ENCODE measurements around the gene ST3GAL3.

Gene ST3GAL3

GRCh38 chr1:43856188-43856587 lies 148.9 kb downstream of the ST3GAL3 start:
- no peak for DNase-seq

- no peak for DNase-seq
These were observed 149.8 kb downstream of the ST3GAL3 start for GRCh38 chr1:43857163-43857562.

- no peak for DNase-seq
These were observed 151.0 kb downstream of the ST3GAL3 start for GRCh38 chr1:43858324-43858723.

- DNase-seq: no peak
These were observed 154.0 kb downstream of the ST3GAL3 start for GRCh38 chr1:43861337-43861736.

DNA sequence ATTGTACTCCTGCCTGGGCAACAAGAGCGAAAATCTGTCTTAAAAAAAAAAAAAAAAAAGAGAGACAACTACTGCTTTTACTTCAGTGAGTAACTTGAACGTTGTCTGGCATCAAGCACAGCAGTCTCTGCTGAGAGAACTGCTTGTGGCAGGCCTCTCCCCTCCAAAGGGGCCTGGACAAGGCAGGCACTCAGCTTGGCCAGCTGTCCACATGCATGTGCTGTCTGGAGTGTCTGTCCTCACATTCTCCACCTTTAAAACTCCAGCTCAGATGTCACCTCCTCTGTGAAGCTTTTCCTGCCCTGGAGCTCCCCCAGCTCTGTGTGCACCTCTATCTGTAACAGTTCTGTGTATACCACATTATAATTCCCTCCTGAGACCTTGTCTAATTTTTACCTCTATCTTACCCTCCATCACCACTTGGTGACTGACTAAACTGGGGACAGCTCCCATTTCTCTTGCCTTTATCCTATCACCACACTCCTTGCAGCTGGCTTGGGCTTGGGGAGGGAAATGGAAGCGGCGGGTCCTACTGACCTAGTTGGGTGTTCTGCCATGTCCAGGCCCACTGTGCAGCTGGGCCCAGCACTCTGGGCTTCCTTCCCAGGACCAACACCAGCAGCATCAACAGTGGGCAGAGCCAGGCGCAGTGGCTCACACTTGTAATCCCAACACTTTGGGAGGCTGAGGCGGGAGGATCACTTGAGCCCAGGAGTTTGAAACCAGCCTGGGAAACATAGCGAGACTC lies 154.8 kb downstream of the ST3GAL3 start:
- DNase-seq: no peak

DNA sequence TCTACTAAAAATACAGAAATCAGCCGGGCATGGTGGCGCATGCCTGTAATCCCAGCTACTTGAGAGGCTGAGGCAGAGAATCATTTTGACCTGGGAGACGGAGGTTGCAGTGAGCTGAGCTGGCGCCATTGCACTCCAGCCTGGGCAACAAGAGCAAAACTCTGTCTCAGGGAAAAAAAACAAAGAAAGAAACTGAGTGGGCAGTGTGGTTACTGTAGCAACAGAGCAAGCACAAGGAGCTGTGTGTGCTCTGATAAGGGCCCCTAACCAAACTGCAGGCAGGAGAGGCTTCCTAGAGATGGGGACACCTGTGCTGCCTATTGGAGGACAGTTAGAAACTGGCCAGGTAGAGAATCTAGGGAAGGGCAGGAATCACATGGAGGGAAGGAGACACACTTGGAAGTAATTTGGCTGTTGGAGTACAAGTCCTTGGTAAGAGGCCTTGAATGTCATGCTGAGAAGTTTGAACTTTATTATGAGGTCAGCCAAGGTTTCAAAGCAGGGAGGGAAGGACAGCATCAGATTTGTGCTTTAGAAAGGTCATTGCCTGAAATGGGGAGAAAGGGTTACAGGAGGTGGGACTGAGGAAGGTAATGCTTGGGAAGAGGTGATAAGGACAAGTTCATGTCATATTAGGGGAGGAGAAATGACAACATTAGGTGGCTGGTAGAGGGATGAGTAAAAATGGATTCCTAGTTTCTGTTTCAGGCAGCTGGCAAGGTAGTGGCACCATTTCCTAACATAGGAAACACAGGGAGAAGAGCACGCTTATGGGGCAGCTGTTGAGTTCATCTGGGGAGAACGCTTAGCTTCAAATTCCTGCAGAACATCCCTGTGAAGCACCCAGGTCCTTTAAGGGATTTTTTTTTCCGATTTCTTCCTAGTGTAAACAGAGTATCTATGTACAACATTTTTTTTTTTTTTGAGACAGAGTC lies 157.0 kb downstream of the ST3GAL3 start:
- DNase-seq: no peak

- DNase-seq: no peak
These were observed 158.9 kb downstream of the ST3GAL3 start for GRCh38 chr1:43866201-43866600.

DNA sequence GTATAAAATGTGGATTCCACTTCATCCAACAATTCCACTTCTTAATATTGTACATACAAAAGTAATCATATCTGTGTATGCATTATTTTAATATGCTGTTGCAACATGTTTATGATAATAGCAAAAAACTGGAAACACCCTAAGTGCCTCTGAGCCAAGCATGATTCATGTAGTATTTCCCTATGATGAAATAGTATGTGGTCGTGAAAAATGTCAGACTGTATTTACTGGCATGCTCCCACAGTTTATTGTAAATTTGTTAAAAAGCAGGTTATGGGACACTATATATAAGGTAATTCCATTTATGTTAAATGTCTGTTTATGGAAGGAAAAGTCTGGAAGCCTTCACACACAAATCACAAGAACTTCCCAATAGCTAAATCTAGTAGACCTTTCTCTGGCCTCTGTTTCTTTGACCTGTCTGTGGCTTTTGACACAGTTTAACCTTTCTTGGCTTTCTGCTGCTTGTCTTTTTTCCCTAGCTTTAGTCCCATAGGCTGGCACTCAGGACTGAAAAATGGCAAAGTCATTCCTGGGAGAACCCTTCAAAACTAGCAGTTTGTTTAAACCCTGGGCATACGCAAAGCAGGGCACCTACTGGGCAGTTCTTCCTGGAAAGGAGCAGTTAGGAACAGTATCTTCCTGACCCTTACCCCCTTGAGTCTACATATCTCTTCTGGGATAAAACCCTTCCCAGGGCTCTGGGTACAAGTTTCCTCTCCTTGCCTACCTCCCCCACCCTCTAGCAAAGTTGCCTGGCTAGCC lies 160.8 kb downstream of the ST3GAL3 start:
- no peak for DNase-seq

- DNase-seq: peak; percentile 35
These were observed 161.4 kb downstream of the ST3GAL3 start for GRCh38 chr1:43868741-43869067.

DNA sequence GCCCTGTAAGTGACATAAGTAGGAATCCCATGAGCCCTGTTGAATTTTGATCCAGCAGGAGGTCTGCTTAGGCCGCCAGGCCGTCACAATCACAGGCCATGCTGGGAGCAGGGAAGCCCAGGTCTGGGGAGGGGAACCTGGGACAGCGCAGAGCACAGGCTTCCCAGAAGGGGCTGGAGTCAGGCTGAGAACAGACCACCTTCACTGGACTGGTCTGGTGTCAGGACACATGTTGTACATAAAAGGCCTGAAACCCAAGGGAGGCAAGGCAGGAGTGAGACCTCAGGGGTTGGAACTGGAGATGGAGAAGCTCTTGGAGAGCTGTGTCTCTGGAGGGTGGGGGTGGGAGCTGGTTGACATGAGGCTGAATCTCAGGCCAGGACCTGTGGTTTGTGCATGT lies 163.0 kb downstream of the ST3GAL3 start:
- no peak for DNase-seq

DNA sequence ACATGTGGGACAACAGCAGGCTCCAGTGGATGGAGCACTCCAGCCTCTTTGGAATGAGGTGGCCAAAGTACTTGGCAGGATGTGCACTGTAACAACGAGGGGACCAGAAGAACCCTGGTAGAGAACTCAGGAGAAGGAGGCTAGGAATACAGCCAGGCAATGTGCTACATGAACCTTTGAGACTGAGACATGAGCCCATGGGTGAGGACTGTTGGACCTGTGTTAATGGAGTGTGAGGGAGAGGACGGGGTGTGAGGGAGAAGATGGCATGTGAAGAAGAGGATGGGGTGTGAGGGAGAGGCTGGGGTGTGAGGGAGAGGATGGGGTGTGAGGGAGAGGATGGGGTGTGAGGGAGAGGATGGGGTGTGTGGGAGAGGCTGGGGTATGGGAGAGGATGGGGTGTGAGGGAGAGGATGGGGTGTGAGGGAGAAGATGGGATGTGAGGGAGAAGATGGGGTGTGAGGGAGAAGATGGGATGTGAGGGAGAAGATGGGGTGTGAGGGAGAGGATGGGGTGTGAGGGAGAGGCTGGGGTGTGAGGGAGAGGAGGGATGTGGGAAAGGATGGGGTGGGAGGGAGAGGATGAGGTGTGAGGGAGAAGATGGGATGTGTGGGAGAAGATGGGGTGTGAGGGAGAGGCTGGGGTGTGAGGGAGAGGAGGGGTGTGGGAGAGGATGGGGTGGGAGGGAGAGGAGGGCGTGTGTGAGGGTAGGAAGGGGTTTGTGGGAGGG lies 164.0 kb downstream of the ST3GAL3 start:
- DNase-seq: no peak

- DNase-seq: no peak
These were observed 164.9 kb downstream of the ST3GAL3 start for GRCh38 chr1:43872280-43872679.

DNA sequence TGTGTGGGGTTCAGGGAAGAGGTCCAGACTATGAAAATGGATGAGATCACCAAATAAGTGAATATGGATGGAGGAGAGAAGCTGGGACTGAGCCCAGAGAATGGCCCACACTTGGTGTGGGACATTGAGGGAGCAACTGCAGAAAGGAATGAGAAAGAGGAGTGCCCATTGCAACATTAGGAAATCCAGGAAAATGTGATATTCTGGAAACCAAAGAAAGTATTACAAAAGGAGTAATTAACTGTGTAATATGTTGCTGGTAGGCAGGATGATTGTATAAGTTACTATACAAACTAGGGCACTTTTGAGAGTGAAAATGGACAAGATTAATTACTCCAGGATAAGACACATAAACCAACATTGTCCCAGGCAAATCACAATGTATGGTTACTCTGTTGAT lies 166.5 kb downstream of the ST3GAL3 start:
- no peak for DNase-seq

- DNase-seq: no peak
These were observed 167.4 kb downstream of the ST3GAL3 start for GRCh38 chr1:43874716-43875115.

GRCh38 chr1:43875331-43875730 lies 168.0 kb downstream of the ST3GAL3 start:
- DNase-seq: no peak

DNA sequence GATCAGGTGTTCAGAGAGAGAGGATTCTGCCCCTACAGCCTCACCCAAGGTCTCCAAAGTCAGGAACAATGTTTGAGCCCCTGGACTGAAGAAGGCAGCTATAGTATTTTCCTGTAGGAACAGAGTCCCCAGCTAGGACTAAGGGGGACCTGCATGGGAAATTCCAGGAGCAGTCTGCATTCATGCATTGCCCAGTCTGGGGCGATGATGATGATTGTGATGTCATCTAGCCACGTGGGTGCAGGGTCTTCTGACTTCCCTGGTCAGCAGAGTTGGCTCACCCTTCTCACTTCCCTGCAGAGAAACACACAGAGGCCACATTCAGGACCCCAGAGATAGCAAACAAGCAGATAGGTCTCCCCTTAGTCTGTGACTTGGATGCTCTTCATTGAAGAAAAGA lies 169.8 kb downstream of the ST3GAL3 start:
- DNase-seq: no peak

- DNase-seq: no peak
These were observed 171.1 kb downstream of the ST3GAL3 start for GRCh38 chr1:43878440-43878839.

DNA sequence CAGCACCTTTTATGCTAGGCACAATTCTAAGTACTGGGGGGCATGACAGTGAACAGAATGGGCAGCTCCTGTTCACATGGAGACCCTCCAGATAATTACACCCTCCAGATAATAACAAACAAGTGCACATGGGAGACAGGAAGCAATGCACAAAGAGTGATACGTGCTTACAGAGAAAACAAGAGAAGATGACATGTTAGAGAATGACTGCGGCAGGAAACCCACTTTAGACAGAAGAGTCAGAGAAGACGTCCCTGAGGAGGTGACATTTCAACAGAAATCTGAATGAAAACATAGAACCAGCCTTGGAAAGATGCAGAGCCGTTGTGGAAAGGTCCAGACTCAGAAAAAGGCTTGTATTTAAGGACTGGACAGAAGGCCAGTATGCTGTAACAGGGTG lies 171.5 kb downstream of the ST3GAL3 start:
- peak; percentile 19 for DNase-seq

- DNase-seq: no peak
These were observed 172.1 kb downstream of the ST3GAL3 start for GRCh38 chr1:43879414-43879813.

DNA sequence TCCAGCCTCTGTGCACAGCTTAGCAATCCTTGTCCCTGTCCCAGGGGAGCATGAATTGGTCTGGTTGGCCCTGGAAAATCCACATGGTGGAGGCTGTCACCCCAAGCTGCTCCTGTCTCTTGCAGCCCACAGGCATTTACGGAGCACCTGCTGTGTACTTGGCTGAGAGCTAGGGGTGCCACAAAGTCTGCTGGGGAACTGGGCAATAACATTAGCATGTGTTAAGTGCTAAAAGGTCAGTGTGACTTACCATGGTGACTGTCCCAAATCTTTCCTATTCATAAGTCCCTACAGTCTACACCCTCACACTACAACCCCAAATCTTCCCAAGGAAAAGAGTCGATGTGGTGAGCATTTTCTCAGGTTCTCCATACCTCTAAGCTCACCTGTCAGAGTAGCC lies 172.7 kb downstream of the ST3GAL3 start:
- DNase-seq: no peak

- no peak for DNase-seq
These were observed 173.3 kb downstream of the ST3GAL3 start for GRCh38 chr1:43880604-43881003.

GRCh38 chr1:43881415-43881814 lies 174.1 kb downstream of the ST3GAL3 start:
- no peak for DNase-seq

DNA sequence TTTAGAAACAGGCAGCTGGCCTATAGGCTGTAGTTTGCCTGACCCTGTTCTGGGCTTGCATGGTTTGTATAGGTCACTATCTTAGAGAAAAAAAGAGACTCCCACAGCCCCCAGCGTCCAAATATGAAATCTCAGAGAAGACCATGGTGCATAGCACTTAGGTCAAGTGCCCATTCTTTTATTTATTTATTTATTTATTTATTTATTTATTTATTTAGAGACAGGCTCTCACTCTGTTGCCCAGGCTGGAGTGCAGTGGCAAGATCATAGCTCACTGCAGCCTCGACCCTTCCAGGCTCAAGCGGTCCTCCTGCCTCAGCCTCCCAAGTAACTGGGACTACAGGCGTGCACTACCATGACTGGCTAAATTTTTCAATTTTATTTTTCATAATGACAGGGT lies 175.4 kb downstream of the ST3GAL3 start:
- no peak for DNase-seq

Data from NCI-H1092 (cell line).